ENCODE measurements around the gene TPCN1.

- TF ChIP-seq, protein P1, sequence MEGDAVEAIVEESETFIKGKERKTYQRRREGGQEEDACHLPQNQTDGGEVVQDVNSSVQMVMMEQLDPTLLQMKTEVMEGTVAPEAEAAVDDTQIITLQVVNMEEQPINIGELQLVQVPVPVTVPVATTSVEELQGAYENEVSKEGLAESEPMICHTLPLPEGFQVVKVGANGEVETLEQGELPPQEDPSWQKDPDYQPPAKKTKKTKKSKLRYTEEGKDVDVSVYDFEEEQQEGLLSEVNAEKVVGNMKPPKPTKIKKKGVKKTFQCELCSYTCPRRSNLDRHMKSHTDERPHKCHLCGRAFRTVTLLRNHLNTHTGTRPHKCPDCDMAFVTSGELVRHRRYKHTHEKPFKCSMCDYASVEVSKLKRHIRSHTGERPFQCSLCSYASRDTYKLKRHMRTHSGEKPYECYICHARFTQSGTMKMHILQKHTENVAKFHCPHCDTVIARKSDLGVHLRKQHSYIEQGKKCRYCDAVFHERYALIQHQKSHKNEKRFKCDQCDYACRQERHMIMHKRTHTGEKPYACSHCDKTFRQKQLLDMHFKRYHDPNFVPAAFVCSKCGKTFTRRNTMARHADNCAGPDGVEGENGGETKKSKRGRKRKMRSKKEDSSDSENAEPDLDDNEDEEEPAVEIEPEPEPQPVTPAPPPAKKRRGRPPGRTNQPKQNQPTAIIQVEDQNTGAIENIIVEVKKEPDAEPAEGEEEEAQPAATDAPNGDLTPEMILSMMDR (IDR thresholded peaks at IDR 0.05) = no peak
- TF ChIP-seq ZFX (IDR thresholded peaks at IDR 0.05; ENCODE audit: borderline replicate concordance) = no peak
Measured at GRCh38 chr12:113347107-113347506, 125.8 kb downstream of the TPCN1 start.

Measured in 22Rv1 (cell line).